Lung (tissue), 12 donors: ENCODE data around the gene IL1RN. TPM values are rescaled to one million over a fixed set of nuclear protein-coding genes. Genes with fewer than 3 reads are reported as not detected.

Source experiments
- ATAC-seq: fragments of 200-7000 bp; cut with Tn5 transposase; one replicate; pipeline ENCODE4 v1.9.1; 2020; ENCODE audit warnings: moderate number of reproducible peaks; ENCODE audit not compliant: insufficient read depth, low FRiP score
- DNase-seq, 3 donors: peaks; one replicate each; pipeline ENCODE4 v3.0.0-alpha.2; 2013 to 2017
- H3K27ac ChIP-seq, 2 donors: one replicate each; pipeline ENCODE4 v1.5.1; 2013; ENCODE audit warnings: mild to moderate bottlenecking in 2 of 2, moderate library complexity in 2 of 2, control low read depth in 1 of 2, inconsistent platforms in 1 of 2, low read depth in 1 of 2, low read length in 1 of 2
- H3K27me3 ChIP-seq, 3 donors: one replicate each; pipeline ENCODE4 v1.5.1; 2013; ENCODE audit warnings: low read length in 2 of 3; ENCODE audit not compliant: control insufficient read depth in 3 of 3, insufficient read depth in 3 of 3
- H3K36me3 ChIP-seq, 4 donors: one replicate each; pipeline ENCODE4 v1.5.1; 2013; ENCODE audit warnings: low read length in 4 of 4, mild to moderate bottlenecking in 1 of 4, moderate library complexity in 1 of 4; ENCODE audit not compliant: control insufficient read depth in 4 of 4, insufficient read depth in 4 of 4
- H3K4me1 ChIP-seq, 5 donors: one replicate each; pipeline ENCODE4 v1.5.1; 2013; ENCODE audit warnings: low read length in 5 of 5, mild to moderate bottlenecking in 2 of 5, moderate library complexity in 1 of 5; ENCODE audit not compliant: control insufficient read depth in 5 of 5, insufficient read depth in 5 of 5
- H3K4me3 ChIP-seq: one replicate; pipeline ENCODE4 v1.5.1; 2013; ENCODE audit warnings: mild to moderate bottlenecking, control low read depth, moderate library complexity
- H3K9ac ChIP-seq, 2 donors: one replicate each; pipeline ENCODE4 v1.5.1; 2013; ENCODE audit warnings: low read length in 2 of 2, control low read depth in 1 of 2; ENCODE audit not compliant: insufficient read depth in 1 of 2
- H3K9me3 ChIP-seq, 4 donors: one replicate each; pipeline ENCODE4 v1.5.1; 2013; ENCODE audit warnings: low read length in 3 of 4, mild to moderate bottlenecking in 1 of 4, moderate library complexity in 1 of 4; ENCODE audit not compliant: control insufficient read depth in 4 of 4, insufficient read depth in 3 of 4
- CTCF ChIP-seq: IDR thresholded peaks from 2 replicates; pipeline ENCODE4 v1.5.1; 2012; ENCODE audit warnings: mild to moderate bottlenecking; ENCODE audit errors: control extremely low read depth, extremely low read depth
- WGBS, 2 donors: extraction: QIAGEN DNeasy Blood & Tissue Kit; methylation state at CpG; one replicate each; pipeline ENCODE4 v1.1.7; 2013; 5-methylcytosine and 5-hydroxymethylcytosine counted together
- polyA plus RNA-seq, 2 donors: library from polyadenylated mRNA; stranded (reverse); fragments of 200-250 nt; gene quantifications; one replicate each; pipeline ENCODE4 v1.2.1, GENCODE V29; 2013
- total RNA-seq, 2 donors: library from RNA; depleted of rRNA in 1 of 2; stranded (reverse); fragments of >200 nt in 1 of 2; gene quantifications; one replicate each; pipeline ENCODE4 v1.2.1, GENCODE V29; 2014 to 2021
- donor health status: control.
- donor health status: control.
- donor health status: Bipolar disorder and iron deficiency.
- donor health status: healthy.
- donor health status: DM: yes; HTN: yes; CAD: no.

Gene IL1RN
- total and polyA plus RNA-seq, 4 donors = 9.6 to 850 (median 16.7) TPM

DNA sequence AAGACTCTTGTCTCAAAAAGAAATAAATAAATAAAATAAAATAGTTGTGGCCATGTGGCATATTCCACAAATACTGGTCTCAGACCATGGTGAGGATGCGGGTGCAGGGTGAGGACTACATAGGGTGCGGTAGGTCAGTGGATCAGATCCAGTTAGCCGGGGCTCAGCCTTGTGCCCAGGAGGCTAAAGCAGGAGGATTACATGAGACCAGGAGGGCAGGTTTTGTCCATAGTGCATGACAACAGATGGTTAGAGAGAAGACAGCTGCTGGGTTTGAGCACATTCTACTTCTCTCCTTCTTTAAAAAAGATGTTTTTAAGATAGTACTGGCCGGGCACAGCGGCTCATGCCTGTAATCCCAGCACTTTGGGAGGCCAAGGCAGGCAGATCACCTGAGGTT lies 33.6 kb downstream of the IL1RN start:
- Histone ChIP-seq H3K4me1 (peaks cover 0 to 19% (median 0%) of the 10 kb centered on the region in 5 donors), H3K27me3 (no peaks in the 10 kb centered on the region), H3K9ac (no peak overlapping the region), H3K36me3 (no peaks in the 10 kb centered on the region), H3K9me3 (no peaks in the 10 kb centered on the region), H3K27ac (no peak overlapping the region), H3K4me3 (no peak overlapping the region)
- no peak for DNase-seq
- no peak for TF ChIP-seq CTCF
- 96 to 98% methylated on average over 5 of the region's 5 CpGs for whole genome bisulfite sequencing, 2 donors
- ATAC-seq = no peak

GRCh38 chr2:113162173-113162572 lies 34.8 kb downstream of the IL1RN start:
- no peak for ATAC-seq
- Histone ChIP-seq H3K27ac (no peak overlapping the region), H3K4me1 (peaks cover 0 to 13% (median 0%) of the 10 kb centered on the region in 5 donors), H3K27me3 (no peaks in the 10 kb centered on the region), H3K4me3 (no peak overlapping the region), H3K9ac (no peak overlapping the region), H3K9me3 (no peaks in the 10 kb centered on the region), H3K36me3 (no peaks in the 10 kb centered on the region)
- DNase-seq = no peak
- 89 to 94% methylated on average over 10 of the region's 10 CpGs for WGBS, 2 donors
- TF ChIP-seq CTCF = no peak

DNA sequence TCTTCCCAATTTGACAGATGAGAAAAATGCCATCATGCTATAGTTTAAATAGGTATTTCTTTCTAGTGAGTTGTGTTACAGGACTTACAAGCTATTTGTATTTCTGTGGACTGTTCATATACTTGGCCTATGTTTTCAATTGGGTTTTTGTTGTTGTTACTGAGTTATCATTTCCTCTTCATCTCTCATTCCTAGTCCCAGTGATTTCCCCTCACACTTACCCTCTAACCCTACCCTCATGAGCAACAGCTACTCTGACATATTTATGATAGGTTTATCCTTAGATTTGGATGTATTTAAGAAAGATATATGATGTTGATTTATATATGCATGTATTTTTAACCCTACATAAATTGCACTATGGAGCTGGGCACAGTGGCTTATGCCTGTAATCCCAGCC lies 35.5 kb downstream of the IL1RN start:
- ATAC-seq = no peak
- H3K9ac ChIP-seq = no peak overlapping the region

More for the DNA sequence above, 35.5 kb downstream of the IL1RN start:
- peaks cover 0 to 10% (median 0%) of the 10 kb centered on the region in 5 donors for H3K4me1 ChIP-seq
- no peaks in the 10 kb centered on the region for H3K36me3 ChIP-seq
- H3K27ac ChIP-seq = no peak overlapping the region
- no peak for TF ChIP-seq CTCF
- H3K4me3 ChIP-seq = no peak overlapping the region
- no peaks in the 10 kb centered on the region for H3K27me3 ChIP-seq
- no peaks in the 10 kb centered on the region for H3K9me3 ChIP-seq
- DNase-seq = no peak
